IPS-NIHi7 (cell line): ENCODE measurements around the gene ASXL3.

Source experiments
- DNase-seq: peaks from one replicate; pipeline ENCODE4 v3.0.0; 2012; ENCODE audit warnings: mixed read lengths; ENCODE audit errors: extremely low spot score

The ASXL3 gene

GRCh38 chr18:33717339-33717738 lies 139.3 kb downstream of the ASXL3 start:
- no peak for DNase-seq

GRCh38 chr18:33720133-33720532 lies 142.1 kb downstream of the ASXL3 start:
- no peak for DNase-seq

- DNase-seq, result no peak
Observed at GRCh38 chr18:33729556-33729955, 151.5 kb downstream of the ASXL3 start.

GRCh38 chr18:33733376-33733775 lies 155.4 kb downstream of the ASXL3 start:
- no peak for DNase-seq

- DNase-seq, result no peak
Observed at GRCh38 chr18:33735428-33735827, 157.4 kb downstream of the ASXL3 start.

- DNase-seq, result no peak
Observed at GRCh38 chr18:33741760-33742159, 163.7 kb downstream of the ASXL3 start.

- DNase-seq, result no peak
Observed at GRCh38 chr18:33744032-33744697, 166.1 kb downstream of the ASXL3 start.

- no peak for DNase-seq
Observed at GRCh38 chr18:33745151-33745795, 167.3 kb downstream of the ASXL3 start.

GRCh38 chr18:33745871-33746545 lies 168.0 kb downstream of the ASXL3 start:
- no peak for DNase-seq

- DNase-seq, result no peak
Observed at GRCh38 chr18:33749834-33750233, 171.8 kb downstream of the ASXL3 start.

GRCh38 chr18:33750366-33750765 lies 172.3 kb downstream of the ASXL3 start:
- DNase-seq, result no peak

- DNase-seq, result no peak
Observed at GRCh38 chr18:33751613-33752221, 173.7 kb downstream of the ASXL3 start.

GRCh38 chr18:33755391-33755790 lies 177.4 kb downstream of the ASXL3 start:
- DNase-seq, result no peak

GRCh38 chr18:33755931-33756560 lies 178.0 kb downstream of the ASXL3 start:
- DNase-seq, result peak; percentile 41

GRCh38 chr18:33757037-33757436 lies 179.0 kb downstream of the ASXL3 start:
- DNase-seq, result no peak

GRCh38 chr18:33761363-33761762 lies 183.3 kb downstream of the ASXL3 start:
- DNase-seq, result no peak

GRCh38 chr18:33781429-33781828 lies 203.4 kb downstream of the ASXL3 start:
- DNase-seq, result no peak
